ENCODE measurements around the gene MAMSTR.

DNA sequence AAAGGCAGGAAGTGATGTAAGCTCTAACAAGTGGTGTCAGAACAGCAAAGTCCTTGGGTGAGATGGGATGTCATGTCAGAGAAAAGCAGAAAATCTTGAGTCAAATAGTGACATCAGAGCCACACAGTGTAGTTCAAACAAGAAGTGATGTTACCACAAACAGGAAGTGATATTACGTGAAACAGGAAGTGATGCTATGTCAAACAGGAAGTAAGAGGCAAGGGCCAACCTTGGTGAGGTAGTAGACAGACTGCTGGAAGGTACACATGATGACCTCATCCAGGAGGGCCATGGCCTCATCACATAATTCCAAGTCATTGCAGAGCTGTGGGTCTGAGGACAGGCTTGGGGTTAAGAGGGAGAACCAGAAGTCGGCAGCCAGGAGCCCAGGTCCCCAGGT, 7.0 kb upstream of the MAMSTR start:
- TF ChIP-seq, protein P1, sequence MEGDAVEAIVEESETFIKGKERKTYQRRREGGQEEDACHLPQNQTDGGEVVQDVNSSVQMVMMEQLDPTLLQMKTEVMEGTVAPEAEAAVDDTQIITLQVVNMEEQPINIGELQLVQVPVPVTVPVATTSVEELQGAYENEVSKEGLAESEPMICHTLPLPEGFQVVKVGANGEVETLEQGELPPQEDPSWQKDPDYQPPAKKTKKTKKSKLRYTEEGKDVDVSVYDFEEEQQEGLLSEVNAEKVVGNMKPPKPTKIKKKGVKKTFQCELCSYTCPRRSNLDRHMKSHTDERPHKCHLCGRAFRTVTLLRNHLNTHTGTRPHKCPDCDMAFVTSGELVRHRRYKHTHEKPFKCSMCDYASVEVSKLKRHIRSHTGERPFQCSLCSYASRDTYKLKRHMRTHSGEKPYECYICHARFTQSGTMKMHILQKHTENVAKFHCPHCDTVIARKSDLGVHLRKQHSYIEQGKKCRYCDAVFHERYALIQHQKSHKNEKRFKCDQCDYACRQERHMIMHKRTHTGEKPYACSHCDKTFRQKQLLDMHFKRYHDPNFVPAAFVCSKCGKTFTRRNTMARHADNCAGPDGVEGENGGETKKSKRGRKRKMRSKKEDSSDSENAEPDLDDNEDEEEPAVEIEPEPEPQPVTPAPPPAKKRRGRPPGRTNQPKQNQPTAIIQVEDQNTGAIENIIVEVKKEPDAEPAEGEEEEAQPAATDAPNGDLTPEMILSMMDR (IDR thresholded peaks at IDR 0.05), result no peak
- no peak for TF ChIP-seq POLR2AphosphoS5 (IDR thresholded peaks at IDR 0.05)
- TF ChIP-seq POLR2A (IDR thresholded peaks at IDR 0.05; ENCODE audit: low read depth), result no peak
